Omental fat pad (tissue), 4 donors: ENCODE data around the gene ESCO1. TPM values are rescaled to one million over a fixed set of nuclear protein-coding genes. Genes with fewer than 3 reads are reported as not detected.

ENCODE experiments used
- ATAC-seq: fragments of 150-250 bp; one replicate; pipeline ENCODE4 v1.9.1; 2016; ENCODE audit warnings: mild to moderate bottlenecking, moderate library complexity; ENCODE audit not compliant: low FRiP score
- DNase-seq: peaks from one replicate; pipeline ENCODE4 v3.0.0-alpha.2; 2019; ENCODE audit warnings: low spot score
- total RNA-seq, 4 donors: library from RNA; depleted of rRNA; stranded (reverse); fragments of >200 nt; gene quantifications; one replicate each; pipeline ENCODE4 v1.1.0, GENCODE V29; 2016
- TF ChIP-seq, protein P1 (sequence below), 3 donors: fragments of 450-650 bp; IDR thresholded peaks; one replicate each; pipeline ENCODE4 v1.5.1; 2016 to 2017; ENCODE audit warnings: antibody characterized with exemption in 3 of 3, mild to moderate bottlenecking in 3 of 3, moderate library complexity in 2 of 3

The ESCO1 gene
- total RNA-seq, 4 donors from 2014 or later = 8.6 to 13.2 (median 11.5) TPM

- no peak for ATAC-seq
- DNase-seq = no peak
- TF ChIP-seq, protein P1, sequence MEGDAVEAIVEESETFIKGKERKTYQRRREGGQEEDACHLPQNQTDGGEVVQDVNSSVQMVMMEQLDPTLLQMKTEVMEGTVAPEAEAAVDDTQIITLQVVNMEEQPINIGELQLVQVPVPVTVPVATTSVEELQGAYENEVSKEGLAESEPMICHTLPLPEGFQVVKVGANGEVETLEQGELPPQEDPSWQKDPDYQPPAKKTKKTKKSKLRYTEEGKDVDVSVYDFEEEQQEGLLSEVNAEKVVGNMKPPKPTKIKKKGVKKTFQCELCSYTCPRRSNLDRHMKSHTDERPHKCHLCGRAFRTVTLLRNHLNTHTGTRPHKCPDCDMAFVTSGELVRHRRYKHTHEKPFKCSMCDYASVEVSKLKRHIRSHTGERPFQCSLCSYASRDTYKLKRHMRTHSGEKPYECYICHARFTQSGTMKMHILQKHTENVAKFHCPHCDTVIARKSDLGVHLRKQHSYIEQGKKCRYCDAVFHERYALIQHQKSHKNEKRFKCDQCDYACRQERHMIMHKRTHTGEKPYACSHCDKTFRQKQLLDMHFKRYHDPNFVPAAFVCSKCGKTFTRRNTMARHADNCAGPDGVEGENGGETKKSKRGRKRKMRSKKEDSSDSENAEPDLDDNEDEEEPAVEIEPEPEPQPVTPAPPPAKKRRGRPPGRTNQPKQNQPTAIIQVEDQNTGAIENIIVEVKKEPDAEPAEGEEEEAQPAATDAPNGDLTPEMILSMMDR (IDR thresholded peaks at IDR 0.05) = no peak
Observed at GRCh38 chr18:21571772-21572171, 28.7 kb downstream of the ESCO1 start.

GRCh38 chr18:21559195-21559594 is 41.3 kb downstream of the ESCO1 start:
- TF ChIP-seq, protein P1 (IDR thresholded peaks at IDR 0.05) = no peak
- ATAC-seq (no peak), DNase-seq (no peak)

GRCh38 chr18:21557607-21558253 is 42.8 kb downstream of the ESCO1 start:
- DNase-seq (no peak), ATAC-seq (peak; percentile 67)

DNA sequence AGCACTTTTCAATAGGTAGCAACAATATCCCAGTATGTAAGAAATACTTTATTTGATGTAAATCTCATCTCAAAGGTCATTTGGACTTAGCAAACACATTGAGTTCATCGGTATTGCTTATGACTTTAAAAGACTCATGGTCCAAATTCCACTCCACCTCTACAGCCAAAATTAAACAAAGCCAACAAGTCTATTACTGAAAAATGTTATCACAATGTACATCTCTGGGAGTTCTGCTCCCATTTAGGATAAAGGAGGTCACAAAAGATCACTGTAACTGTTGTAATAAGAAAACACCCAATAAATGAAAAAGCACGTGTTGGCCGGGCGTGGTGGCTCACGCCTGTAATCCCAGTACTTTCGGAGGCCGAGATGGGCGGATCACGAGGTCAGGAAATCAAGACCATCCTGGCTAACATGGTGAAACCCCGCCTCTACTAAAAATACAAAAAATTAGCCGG is 50.0 kb downstream of the ESCO1 start:
- DNase-seq (no peak), ATAC-seq (no peak)
- TF ChIP-seq, protein P1 (IDR thresholded peaks at IDR 0.05) = no peak

More at GRCh38 chr18:21557607-21558253, 42.8 kb downstream of the ESCO1 start:
- TF ChIP-seq, protein P1 (IDR thresholded peaks at IDR 0.05) = no peak

GRCh38 chr18:21548647-21549046 is 51.9 kb downstream of the ESCO1 start:
- ATAC-seq (no peak), DNase-seq (no peak)
- TF ChIP-seq, protein P1 (IDR thresholded peaks at IDR 0.05) = no peak

DNA sequence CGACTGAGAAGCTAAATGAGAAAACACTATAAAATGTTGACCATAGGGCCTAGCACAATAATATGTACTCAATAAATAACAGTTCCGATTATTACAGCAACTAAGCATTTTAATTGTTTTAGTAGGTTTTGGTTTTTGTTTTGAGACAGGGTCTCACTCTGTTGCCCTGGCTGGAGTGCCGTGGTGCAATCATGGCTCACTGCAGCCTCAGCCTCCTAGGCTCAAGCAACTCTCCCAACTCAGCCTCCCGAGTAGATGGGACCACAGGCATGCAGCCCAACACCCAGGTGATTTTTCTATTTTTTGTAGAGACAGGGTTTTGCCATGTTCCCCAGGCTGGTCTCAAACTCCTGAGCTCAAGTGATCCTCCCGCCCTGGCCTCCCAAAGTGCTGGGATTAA is 54.1 kb downstream of the ESCO1 start:
- ATAC-seq (no peak), DNase-seq (no peak)
- TF ChIP-seq, protein P1 (IDR thresholded peaks at IDR 0.05) = no peak

- DNase-seq (no peak), ATAC-seq (no peak)
- TF ChIP-seq, protein P1 (IDR thresholded peaks at IDR 0.05) = no peak
Observed at GRCh38 chr18:21538230-21538629, 62.3 kb downstream of the ESCO1 start.
